ENCODE data around the gene FAM43B. TPM values are rescaled to one million over a fixed set of nuclear protein-coding genes. Genes with fewer than 3 reads are reported as not detected.

FAM43B gene
- total RNA-seq, 2 donors from 2014 or later, result 0.27 to 3.0 TPM

DNA sequence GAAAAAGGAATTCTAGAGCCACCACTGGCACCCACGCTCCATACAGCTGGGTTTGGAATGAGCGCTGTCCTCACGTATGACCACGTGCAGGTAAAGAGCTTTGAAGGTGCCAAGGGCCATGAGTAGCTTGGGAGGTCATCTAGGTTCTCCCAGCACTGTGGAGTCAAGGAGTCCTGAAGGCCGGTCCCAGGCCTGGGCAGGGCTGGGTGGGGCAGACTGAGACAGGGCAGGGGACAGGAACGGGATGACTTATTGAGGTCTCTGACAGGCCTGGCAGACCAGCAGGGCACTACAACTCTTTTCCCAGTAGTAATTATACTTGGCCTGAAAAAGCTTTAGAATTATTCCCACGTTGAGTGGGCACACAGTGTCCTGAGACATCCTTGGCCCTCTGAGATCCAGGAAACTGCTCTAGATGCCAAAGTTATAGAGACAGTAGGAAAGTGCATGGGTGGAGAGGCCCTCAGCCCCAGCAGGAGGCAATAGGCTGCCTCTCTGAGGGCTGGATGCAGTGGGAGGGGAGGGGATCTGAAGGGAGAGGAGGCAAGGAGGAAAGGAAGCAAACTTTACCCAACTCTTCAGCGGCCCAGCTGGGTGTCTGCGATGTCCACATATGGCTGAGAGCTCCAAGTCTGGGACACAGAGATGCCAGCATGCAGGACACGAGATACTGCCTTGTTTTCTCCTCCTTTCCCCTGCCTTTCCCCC, 34.7 kb downstream of the FAM43B start:
- ATAC-seq (ENCODE audit: insufficient number of reproducible peaks, low FRiP score, low read depth) (no peak), DNase-seq (ENCODE audit: low spot score) (no peak)
- Histone ChIP-seq H3K27me3 (replicated peaks; ENCODE audit: insufficient read depth) (no peaks in the 10 kb centered on the region), H3K4me3 (no peak overlapping the region), H3K27ac (no peak overlapping the region), H3K36me3 (no peaks in the 10 kb centered on the region), H3K9me3 (no peaks in the 10 kb centered on the region), H3K4me1 (ENCODE audit: control insufficient read depth in 1 of 2, low read depth in 2 of 2) (peaks cover 0 to 9% of the 10 kb centered on the region in 2 donors)
- TF ChIP-seq, protein P1, sequence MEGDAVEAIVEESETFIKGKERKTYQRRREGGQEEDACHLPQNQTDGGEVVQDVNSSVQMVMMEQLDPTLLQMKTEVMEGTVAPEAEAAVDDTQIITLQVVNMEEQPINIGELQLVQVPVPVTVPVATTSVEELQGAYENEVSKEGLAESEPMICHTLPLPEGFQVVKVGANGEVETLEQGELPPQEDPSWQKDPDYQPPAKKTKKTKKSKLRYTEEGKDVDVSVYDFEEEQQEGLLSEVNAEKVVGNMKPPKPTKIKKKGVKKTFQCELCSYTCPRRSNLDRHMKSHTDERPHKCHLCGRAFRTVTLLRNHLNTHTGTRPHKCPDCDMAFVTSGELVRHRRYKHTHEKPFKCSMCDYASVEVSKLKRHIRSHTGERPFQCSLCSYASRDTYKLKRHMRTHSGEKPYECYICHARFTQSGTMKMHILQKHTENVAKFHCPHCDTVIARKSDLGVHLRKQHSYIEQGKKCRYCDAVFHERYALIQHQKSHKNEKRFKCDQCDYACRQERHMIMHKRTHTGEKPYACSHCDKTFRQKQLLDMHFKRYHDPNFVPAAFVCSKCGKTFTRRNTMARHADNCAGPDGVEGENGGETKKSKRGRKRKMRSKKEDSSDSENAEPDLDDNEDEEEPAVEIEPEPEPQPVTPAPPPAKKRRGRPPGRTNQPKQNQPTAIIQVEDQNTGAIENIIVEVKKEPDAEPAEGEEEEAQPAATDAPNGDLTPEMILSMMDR (IDR thresholded peaks at IDR 0.05), result no peak

DNA sequence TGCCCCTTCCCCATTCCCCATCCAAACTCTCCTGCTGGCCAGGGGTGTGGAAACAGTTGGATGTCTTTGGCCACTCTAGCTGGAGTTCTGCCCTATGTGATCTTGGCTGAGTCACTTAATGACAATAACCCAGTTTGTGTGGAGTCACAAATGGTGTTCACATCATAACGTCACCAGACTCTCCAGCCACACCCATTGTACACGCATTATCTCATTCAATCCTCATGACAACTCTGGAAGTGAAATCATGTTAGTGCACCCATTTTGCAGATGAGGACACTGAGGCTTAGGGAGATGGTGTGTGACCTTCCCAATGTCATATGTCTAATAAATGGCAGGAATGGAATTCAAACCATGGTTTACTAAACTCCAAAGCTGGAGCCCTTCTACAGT, 35.3 kb downstream of the FAM43B start:
- ATAC-seq (ENCODE audit: insufficient number of reproducible peaks, low FRiP score, low read depth) (peak; percentile 59), DNase-seq (ENCODE audit: low spot score) (no peak)
- H3K4me3 ChIP-seq, result no peak overlapping the region
- TF ChIP-seq, protein P1 (IDR thresholded peaks at IDR 0.05), result no peak
- no peak overlapping the region for H3K27ac ChIP-seq
- no peaks in the 10 kb centered on the region for H3K9me3 ChIP-seq
- H3K4me1 ChIP-seq (ENCODE audit: control insufficient read depth in 1 of 2, low read depth in 2 of 2), result peaks cover 0 to 9% of the 10 kb centered on the region in 2 donors
- H3K27me3 ChIP-seq (replicated peaks; ENCODE audit: insufficient read depth), result no peaks in the 10 kb centered on the region
- H3K36me3 ChIP-seq, result no peaks in the 10 kb centered on the region

DNA sequence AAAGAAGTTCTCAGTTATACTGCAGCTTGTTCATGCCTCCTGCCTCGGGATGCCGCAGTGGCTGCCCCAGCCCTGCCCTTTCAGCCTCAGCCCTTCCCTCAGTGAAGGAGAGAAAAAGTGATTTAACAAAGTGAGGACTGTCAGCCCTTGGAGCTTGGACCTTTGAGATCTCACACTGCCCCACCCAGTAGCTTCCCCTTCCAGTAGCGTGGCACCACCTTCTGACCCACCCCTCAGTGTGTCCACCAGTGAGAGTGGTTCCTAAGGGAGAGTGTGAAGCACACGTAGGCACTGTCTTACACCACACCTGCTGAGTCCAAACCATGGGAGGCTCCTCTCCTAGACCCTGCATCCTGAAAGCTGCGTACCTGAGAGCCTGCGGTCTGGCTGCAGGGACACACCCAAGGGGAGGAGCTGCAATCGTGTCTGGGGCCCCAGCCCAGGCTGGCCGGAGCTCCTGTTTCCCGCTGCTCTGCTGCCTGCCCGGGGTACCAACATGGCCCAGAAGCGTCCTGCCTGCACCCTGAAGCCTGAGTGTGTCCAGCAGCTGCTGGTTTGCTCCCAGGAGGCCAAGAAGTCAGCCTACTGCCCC, 36.4 kb downstream of the FAM43B start, which contains the start of gene CDA:
CDA (plus strand) TSS at position 464 of the 592 bp plus-strand sequence; CDS start at position 497, 33 bp downstream.
- H3K9me3 ChIP-seq, result no peaks in the 10 kb centered on the region
- peaks cover 0 to 9% of the 10 kb centered on the region in 2 donors for H3K4me1 ChIP-seq (ENCODE audit: control insufficient read depth in 1 of 2, low read depth in 2 of 2)
- peak within 1 kb of the TSS; percentile 39 for H3K4me3 ChIP-seq
- ATAC-seq (ENCODE audit: insufficient number of reproducible peaks, low FRiP score, low read depth), result no peak
- H3K36me3 ChIP-seq, result no peaks in the 10 kb centered on the region
- no peaks in the 10 kb centered on the region for H3K27me3 ChIP-seq (replicated peaks; ENCODE audit: insufficient read depth)
- no peak for DNase-seq (ENCODE audit: low spot score)
- no peak within 1 kb of the TSS for H3K27ac ChIP-seq
- TF ChIP-seq, protein P1 (IDR thresholded peaks at IDR 0.05), result no peak

DNA sequence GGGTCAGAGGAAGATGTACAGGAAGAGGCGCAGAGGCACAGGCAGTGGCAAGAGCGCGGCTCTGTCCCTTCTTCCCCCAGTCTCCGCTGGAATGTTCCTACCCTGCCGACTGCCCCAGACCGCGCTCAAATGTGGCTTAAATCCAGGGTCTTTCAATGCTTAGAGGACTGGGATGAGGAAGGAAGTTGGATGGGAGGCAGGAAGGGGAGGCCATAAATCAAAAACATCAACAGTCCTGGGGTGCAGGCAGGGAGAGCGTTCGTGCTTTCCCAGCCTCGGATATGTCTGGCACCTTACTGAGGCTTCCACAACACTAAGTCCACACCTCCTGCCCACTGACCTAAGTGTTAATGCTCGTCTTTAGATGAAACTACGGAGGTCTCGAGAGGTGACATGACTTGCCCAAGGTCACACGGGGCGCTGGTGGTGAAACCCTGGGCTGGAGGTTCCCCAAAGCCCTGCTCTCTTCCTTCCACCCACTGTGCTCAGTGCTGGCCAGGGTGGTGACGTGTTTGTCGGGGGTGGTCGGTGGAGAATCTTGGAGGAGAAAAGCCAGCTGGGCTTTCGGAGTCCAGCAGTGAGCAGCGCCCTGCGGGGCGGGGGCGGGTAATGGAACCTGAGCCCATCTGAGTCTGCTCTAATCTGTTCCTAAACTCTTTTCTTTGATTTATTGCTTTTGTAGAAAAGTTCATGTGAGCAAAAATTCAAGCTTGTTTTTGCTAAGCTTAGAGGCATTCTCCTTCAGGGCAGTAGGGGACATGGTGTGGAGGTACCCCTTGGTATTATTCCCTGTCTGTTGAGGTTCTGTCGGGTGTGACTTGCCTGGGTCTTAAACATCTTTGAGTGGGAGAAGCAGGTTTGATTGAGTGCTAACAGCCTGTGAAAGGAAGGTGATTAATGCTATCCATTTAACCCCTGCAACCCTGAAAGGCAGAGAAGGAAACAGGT, 37.2 kb downstream of the FAM43B start:
- Histone ChIP-seq H3K36me3 (no peaks in the 10 kb centered on the region), H3K9me3 (no peaks in the 10 kb centered on the region), H3K4me3 (peak overlapping the region; percentile 39), H3K4me1 (ENCODE audit: control insufficient read depth in 1 of 2, low read depth in 2 of 2) (peaks cover 0 to 9% of the 10 kb centered on the region in 2 donors), H3K27ac (no peak overlapping the region), H3K27me3 (replicated peaks; ENCODE audit: insufficient read depth) (no peaks in the 10 kb centered on the region)
- ATAC-seq (ENCODE audit: insufficient number of reproducible peaks, low FRiP score, low read depth) (no peak), DNase-seq (ENCODE audit: low spot score) (no peak)
- TF ChIP-seq, protein P1 (IDR thresholded peaks at IDR 0.05), result no peak
